Activated CD4-positive, alpha-beta T cell treated with anti-CD3 and anti-CD28 coated beads, Interleukin-2, Interleukin-6, amounts not matched to agents 100 ng/mL and 50 ng/mL, durations not matched to agents 16 hours and 8 hours (primary cell): ENCODE results near the gene DDX39B.

Experiments used
- DNase-seq: peaks from one replicate; pipeline ENCODE4 v3.0.0-alpha.2; 2020

The DDX39B gene

DNA sequence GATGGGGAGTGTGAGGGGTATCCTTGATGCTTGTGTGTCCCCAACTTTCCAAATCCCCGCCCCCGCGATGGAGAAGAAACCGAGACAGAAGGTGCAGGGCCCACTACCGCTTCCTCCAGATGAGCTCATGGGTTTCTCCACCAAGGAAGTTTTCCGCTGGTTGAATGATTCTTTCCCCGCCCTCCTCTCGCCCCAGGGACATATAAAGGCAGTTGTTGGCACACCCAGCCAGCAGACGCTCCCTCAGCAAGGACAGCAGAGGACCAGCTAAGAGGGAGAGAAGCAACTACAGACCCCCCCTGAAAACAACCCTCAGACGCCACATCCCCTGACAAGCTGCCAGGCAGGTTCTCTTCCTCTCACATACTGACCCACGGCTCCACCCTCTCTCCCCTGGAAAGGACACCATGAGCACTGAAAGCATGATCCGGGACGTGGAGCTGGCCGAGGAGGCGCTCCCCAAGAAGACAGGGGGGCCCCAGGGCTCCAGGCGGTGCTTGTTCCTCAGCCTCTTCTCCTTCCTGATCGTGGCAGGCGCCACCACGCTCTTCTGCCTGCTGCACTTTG is 33.6 kb upstream of the DDX39B start, which contains the start of gene TNF:
Gene TNF (plus strand): TSS at position 231 of the 567 bp plus-strand sequence. CDS start 177 bp downstream, at position 408.
- peak; percentile 95 for DNase-seq

DNA sequence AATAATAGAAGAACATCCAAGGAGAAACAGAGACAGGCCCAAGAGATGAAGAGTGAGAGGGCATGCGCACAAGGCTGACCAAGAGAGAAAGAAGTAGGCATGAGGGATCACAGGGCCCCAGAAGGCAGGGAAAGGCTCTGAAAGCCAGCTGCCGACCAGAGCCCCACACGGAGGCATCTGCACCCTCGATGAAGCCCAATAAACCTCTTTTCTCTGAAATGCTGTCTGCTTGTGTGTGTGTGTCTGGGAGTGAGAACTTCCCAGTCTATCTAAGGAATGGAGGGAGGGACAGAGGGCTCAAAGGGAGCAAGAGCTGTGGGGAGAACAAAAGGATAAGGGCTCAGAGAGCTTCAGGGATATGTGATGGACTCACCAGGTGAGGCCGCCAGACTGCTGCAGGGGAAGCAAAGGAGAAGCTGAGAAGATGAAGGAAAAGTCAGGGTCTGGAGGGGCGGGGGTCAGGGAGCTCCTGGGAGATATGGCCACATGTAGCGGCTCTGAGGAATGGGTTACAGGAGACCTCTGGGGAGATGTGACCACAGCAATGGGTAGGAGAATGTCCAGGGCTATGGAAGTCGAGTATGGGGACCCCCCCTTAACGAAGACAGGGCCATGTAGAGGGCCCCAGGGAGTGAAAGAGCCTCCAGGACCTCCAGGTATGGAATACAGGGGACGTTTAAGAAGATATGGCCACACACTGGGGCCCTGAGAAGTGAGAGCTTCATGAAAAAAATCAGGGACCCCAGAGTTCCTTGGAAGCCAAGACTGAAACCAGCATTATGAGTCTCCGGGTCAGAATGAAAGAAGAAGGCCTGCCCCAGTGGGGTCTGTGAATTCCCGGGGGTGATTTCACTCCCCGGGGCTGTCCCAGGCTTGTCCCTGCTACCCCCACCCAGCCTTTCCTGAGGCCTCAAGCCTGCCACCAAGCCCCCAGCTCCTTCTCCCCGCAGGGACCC is 32.6 kb upstream of the DDX39B start:
- peak; percentile 57 for DNase-seq

DNA sequence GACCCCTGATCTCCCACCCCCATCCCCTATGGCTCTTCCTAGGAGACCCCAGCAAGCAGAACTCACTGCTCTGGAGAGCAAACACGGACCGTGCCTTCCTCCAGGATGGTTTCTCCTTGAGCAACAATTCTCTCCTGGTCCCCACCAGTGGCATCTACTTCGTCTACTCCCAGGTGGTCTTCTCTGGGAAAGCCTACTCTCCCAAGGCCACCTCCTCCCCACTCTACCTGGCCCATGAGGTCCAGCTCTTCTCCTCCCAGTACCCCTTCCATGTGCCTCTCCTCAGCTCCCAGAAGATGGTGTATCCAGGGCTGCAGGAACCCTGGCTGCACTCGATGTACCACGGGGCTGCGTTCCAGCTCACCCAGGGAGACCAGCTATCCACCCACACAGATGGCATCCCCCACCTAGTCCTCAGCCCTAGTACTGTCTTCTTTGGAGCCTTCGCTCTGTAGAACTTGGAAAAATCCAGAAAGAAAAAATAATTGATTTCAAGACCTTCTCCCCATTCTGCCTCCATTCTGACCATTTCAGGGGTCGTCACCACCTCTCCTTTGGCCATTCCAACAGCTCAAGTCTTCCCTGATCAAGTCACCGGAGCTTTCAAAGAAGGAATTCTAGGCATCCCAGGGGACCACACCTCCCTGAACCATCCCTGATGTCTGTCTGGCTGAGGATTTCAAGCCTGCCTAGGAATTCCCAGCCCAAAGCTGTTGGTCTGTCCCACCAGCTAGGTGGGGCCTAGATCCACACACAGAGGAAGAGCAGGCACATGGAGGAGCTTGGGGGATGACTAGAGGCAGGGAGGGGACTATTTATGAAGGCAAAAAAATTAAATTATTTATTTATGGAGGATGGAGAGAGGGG is 31.7 kb upstream of the DDX39B start:
- no peak for DNase-seq

DNA sequence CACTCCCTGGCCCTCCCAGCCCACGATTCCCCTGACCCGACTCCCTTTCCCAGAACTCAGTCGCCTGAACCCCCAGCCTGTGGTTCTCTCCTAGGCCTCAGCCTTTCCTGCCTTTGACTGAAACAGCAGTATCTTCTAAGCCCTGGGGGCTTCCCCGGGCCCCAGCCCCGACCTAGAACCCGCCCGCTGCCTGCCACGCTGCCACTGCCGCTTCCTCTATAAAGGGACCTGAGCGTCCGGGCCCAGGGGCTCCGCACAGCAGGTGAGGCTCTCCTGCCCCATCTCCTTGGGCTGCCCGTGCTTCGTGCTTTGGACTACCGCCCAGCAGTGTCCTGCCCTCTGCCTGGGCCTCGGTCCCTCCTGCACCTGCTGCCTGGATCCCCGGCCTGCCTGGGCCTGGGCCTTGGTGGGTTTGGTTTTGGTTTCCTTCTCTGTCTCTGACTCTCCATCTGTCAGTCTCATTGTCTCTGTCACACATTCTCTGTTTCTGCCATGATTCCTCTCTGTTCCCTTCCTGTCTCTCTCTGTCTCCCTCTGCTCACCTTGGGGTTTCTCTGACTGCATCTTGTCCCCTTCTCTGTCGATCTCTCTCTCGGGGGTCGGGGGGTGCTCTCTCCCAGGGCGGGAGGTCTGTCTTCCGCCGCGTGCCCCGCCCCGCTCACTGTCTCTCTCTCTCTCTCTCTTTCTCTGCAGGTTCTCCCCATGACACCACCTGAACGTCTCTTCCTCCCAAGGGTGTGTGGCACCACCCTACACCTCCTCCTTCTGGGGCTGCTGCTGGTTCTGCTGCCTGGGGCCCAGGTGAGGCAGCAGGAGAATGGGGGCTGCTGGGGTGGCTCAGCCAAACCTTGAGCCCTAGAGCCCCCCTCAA is 30.5 kb upstream of the DDX39B start, which contains the start of gene LTA:
Gene LTA (plus strand): TSS at position 249 of the 871 bp plus-strand sequence. CDS start 454 bp downstream, at position 703.
- DNase-seq = peak; percentile 89

DNA sequence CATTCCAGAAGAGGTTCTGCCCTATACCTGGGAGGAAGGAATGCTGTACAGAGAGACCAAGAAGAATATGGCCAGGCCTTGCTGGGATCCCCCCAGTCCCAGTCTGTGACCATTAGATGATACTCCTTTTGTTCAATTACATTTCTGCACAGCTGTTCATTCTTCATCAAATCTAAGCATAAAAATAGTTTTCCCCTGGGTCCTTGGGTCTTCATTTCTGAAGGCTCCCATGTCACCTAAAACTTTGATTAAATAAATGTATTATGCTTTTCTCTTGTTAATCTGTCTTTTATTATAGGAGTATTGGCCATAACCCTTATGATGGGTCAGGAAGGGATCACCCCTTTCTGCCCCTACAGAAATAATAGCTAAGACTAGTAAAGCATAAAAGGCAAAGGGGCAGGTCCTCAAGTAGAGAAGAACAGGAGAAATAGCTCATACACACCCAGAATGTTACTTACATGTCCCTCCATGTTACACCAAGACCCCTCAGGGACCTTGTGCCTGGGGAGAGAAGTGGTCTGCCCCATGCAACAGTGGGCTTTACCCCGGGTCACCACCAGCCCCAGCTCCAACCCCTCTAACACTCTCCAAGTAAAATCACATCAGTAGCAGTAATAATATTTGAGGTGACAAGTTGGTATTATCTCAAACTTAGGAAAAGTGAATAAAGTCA is 28.2 kb upstream of the DDX39B start:
- DNase-seq = no peak

DNA sequence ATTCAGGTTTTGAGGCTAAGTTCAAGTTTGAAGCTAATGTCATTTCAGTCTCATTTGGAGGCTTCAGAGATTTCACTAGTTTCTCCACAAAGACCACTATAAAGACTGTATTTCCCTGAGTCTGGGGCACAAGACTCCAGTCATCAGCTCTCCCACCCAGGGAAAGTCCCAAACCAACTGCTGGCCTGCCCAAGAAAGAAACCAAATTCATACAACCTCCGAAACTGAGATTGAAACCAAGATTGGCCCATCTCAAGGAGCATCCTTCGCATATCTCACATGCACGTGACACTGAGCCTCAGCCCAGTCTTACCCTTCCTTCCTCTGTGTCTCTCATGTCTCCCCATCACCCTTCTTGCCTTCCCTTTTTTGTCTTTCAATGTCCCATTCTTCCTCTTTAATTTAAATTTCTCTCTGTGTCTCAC is 26.7 kb upstream of the DDX39B start:
- peak; percentile 95 for DNase-seq

DNA sequence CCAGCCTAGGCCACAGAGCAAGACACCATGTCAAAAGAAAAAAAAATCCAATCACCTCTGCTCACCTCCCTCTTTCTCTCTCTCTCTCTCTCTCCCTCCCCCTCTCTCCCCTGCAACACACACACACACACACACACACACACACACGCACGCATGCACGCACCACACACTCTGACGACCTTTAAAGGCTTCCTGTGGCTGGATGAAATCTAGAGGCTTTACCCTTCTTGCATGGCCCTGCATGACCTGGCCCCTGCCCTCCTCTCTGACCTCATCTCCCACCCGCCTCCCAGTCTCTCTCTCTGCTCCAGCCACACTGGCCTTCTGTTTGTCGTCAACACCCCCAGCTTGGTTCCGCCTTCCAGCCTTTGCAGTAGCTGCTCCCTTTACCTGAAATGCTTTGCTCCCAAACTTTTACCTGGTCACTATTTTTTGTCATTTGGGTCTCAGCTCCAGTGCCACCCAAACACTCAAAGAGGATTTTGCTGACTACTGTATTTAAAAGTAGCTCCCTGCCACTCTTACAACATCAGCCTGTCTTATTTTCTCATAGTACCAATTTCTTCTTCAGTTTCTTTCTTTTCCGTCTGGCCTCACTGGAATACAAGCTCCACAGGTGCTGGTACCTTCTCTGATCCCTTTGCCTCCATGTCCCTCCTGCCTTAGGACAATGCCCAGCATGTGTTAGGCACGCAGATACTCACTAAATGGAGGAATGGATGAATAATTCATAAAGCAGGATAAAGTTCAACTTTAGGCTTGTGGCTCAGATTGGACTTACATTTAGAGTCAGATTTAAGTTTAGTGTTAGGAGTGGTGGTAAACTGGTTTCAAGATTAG is 25.9 kb upstream of the DDX39B start:
- DNase-seq = no peak

DNA sequence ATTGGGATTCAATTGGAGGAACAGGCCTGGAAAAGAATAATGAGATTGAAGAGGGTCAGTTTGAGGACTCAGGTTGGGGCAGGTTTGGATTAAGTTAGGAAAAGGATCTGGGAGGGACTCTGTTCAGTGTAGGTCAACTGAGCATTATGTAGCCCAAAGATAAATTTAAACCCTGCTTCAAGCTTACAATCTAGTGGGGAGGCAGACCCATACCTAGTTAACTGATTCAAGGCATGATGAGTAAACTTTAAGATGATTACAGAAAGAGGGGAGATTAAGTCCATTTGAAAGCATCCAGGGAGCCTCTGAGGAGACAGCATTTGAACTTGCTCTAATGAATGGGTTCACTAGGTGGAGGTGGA is 18.9 kb upstream of the DDX39B start:
- no peak for DNase-seq

DNA sequence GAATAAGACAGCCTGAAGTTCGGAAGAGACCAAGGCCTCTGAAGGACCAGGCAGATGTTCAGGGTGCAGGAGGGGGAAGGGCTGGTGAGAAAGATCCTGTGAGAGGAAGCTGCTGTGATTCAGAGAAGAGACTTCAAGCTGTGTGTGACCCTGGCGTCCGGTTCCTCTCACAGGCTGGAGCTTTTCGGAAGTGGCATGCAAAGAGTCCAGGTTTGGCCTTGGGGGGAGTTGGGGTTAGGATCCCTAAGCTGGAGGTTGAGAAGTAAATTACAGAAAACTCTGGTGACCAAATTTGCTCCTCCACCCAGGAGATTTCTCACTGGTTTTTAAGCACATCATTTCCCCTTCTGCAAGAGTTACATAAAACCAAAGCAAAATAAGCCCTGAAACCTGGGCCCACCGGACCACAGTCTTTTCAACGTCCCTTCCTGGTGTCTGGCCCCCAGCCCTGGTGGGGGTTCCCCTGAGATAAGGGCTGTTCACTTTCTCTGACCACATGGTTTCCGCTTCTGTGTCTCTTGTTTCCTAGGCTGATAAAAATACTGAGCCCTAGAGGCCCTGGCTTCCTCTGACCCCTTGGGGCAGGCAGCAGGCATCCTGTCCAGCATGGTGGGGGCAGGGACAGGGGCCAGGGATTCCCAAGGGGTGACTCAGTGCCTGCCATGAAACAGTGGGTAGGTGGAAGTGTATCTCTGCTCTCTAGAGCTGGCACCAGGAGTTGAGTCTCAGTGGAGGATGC is 18.3 kb upstream of the DDX39B start:
- peak; percentile 88 for DNase-seq

DNA sequence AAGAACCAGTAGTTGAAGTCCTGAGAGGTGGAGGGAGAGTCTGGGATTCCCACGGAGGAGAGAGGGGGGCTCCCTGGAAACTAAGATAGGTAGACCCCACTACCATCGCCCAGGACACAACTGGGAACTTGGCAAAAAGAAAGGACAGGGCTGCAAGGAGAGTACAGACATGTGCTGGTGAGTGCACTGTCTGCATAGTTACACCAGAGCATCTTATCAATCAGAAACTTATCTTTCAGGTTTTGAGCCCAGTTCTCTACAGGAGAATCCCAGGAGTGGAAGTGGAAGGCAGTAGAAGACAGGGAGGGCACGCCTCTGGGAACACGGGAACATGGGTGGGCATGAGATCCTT is 17.8 kb upstream of the DDX39B start:
- DNase-seq = no peak

DNA sequence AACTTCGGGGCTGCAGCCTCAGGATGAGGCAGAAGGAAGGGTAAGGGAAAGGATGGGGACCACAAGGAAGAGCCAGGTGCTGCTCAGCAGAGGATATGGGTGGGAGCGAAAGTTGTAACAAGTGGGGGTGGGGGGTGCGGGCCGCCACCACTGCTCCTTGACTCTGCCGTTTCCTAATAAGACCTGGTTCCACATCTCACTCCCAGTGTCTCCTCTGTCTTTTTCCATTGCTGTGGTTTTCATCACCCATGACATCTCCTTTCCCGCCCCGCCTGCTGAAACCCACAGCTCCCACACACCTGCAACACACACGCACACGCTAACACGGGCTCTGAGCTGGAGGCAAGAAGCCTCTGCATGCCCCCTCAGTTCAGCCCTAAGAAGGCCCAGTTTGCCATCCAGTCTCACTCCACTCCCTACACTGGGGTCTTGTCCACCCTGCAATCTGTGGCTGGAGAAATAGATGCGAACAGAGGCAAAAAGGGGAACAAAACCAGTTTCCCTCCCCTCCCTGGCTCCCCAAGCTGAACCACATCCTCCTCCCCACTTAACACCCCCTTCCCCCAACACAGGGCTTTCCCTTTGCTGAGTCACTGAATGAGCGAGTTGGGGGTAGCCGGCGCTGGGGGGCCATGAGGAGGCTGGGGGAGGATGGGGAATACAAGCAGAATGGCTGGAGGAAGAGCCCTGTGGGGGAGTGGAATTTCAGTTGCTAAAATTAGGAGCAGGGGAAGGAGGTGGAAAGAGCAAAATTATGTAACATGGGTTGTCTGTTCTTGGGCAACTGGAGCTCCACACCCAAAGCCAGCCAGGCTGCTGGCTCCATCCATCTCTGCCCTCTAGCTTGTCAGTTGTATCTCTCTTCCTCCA is 17.1 kb upstream of the DDX39B start:
- peak; percentile 80 for DNase-seq

DNA sequence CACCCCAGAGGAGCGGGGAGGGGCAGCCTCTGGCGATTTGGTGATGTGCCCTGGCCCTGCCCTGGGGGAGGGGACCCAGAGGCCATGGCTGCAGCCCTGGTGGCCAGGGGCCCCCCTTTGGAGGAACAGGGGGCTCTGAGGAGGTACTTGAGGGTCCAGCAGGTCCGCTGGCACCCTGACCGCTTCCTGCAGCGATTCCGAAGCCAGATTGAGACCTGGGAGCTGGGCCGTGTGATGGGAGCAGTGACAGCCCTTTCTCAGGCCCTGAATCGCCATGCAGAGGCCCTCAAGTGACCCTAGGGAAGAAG is 16.5 kb upstream of the DDX39B start:
- DNase-seq = no peak

DNA sequence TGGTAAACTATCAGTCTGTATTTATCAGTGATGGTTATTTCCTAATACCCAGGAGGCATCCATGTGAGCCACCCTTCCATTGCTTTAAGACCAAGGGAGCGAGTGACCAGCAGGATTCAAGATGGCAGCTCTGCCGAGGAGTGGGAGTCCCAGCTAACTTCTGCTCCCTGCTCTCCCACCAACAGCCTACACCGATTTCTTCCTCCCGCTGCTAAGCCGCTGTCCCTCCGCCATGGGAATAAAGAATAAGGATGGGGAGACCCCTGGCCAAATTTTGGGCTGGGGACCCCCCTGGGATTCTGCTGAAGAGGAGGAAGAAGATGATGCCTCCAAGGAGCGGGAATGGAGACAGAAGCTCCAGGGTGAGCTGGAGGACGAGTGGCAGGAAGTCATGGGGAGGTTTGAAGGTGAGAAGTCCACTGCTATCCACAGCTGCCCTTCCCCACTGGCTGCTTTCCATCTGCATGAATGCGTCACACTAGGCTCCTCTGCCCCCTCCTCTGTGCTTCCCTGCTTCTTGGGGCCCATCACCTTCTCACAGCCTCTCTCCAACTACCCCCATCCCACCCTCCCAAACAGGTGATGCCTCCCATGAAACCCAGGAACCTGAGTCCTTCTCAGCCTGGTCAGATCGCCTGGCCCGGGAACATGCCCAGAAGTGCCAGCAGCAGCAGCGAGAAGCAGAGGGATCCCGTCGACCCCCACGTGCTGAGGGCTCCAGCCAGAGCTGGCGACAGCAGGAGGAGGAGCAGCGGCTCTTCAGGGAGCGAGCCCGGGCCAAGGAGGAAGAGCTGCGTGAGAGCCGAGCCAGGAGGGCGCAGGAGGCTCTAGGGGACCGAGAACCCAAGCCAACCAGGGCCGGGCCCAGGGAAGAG is 15.9 kb upstream of the DDX39B start:
- no peak for DNase-seq

DNA sequence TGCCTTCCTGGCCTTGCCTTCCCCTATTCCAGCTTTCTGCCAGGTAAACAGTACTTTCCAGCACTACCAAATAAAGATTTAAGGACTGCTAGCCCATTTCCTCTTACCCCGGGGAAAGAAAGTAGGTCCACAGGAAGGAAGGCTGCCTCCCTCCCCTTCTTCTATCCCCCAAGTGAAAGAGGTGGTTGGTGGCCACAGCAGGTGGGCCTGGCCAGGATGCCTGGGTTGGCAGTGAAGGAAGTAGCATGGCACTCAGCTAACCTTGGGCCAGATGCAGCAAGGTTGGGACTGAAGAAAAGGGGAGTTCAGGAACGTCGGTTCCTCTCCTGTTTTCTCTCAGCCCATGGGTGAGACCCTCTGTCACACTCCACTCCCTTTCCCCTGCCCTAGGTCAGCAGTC is 14.5 kb upstream of the DDX39B start:
- no peak for DNase-seq

DNA sequence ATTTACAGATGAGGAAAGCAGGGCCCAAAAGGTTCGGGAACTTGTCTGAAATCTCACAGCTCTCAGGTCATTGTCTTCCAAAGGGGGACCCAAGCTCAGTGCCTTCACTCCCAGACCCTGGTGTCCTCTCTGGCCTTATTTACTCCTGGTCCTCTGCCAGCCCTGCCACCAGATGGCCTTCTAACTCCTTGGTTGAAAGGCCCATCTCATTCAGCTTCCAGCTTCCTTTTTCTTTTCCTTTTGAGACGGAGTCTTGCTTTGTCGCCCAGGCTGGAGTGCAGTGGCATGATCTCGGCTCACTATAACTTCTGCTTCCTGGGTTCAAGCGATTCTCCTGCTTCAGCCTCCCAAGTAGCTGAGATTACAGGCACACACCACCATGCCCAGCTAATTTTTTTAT is 9.6 kb upstream of the DDX39B start:
- peak; percentile 81 for DNase-seq

DNA sequence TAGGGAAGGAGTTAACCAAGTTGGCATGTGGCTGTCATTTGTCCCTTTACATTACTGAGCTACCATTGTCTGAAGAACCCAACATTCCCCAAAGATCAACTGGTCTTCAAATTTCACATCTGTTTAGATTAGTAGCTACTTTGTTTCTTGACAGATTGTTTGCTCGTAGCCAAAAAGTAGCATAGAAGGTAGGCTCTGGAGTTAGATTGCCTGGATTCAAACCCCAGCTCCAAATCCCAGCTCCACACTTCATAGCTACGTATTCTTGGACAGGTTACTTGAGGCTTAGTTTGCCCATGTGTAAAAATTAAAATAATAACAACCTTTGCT is 6.7 kb upstream of the DDX39B start:
- no peak for DNase-seq

DNA sequence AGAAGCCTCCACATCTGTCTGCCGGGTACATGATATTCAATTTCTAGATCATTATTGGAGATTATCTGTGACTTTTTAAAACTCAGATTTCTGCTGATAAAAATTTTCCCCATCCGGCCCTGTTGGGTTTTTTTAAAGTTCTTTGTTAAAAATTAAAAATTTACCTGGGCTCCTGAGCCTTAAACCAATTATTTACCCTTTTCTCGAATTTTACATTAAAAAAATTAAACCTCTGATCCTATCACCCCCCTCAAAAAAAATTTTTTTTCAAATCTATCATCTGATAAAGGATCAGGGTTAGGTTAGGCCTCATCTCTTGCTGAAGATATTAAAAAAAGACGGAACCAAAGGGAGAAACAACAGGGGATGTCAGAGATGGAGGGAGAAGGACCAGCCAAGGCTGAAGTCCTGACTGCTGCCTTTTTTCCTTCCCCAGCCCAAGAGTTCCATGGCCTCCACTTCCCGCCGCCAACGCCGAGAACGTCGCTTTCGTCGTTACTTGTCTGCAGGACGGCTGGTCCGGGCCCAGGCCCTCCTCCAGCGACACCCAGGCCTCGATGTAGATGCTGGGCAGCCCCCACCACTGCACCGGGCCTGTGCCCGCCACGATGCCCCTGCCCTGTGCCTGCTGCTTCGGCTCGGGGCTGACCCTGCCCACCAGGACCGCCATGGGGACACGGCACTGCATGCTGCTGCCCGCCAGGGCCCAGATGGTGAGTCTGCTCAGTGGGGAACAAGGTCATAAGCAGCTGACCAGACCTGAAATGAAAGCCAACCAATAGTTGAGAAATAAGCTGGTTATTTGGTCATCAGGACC is 6.1 kb upstream of the DDX39B start:
- DNase-seq = no peak
